ENCODE results near the gene CACNA2D2.

DNA sequence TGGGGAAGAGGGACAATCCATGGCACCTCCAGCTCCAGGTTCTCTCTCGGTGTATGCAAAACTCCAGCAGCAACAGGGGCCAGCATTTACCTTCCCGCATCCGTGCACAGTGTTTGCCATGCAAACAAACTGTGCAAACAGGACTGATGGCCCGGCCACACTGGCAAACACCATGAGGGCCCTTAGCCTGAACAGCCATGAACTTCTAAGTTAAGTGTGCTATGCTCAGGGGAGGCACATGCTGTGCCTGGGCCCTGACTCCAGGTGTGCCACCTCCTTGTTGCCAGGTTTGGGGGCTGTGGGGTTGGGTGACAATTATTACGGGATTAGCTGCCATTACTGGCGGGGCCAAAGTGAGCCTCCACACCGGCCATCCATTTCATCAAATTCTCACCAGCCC is 57.5 kb downstream of the CACNA2D2 start:
- TF ChIP-seq, protein P1, sequence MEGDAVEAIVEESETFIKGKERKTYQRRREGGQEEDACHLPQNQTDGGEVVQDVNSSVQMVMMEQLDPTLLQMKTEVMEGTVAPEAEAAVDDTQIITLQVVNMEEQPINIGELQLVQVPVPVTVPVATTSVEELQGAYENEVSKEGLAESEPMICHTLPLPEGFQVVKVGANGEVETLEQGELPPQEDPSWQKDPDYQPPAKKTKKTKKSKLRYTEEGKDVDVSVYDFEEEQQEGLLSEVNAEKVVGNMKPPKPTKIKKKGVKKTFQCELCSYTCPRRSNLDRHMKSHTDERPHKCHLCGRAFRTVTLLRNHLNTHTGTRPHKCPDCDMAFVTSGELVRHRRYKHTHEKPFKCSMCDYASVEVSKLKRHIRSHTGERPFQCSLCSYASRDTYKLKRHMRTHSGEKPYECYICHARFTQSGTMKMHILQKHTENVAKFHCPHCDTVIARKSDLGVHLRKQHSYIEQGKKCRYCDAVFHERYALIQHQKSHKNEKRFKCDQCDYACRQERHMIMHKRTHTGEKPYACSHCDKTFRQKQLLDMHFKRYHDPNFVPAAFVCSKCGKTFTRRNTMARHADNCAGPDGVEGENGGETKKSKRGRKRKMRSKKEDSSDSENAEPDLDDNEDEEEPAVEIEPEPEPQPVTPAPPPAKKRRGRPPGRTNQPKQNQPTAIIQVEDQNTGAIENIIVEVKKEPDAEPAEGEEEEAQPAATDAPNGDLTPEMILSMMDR (conservative IDR thresholded peaks at IDR 0.05 in 1 of 2, IDR thresholded peaks at IDR 0.05 in 1 of 2; ENCODE audit: extremely low read depth in 1 of 2, insufficient read depth in 1 of 2, low read depth in 1 of 2, low read length in 2 of 2), result no peak
- TF ChIP-seq EZH2 (IDR thresholded peaks at IDR 0.05; ENCODE audit: borderline replicate concordance, low read length), result no peak

All from mammary epithelial cell (primary cell).